ENCODE measurements around the gene MS4A18. TPM values are rescaled to one million over a fixed set of nuclear protein-coding genes. Genes with fewer than 3 reads are reported as not detected.
A peak's percentile ranks its signal among the peaks of the same experiment; 100 is the strongest.

MS4A18 gene
- total RNA-seq, 1 donor from 2014 or later = not detected

DNA sequence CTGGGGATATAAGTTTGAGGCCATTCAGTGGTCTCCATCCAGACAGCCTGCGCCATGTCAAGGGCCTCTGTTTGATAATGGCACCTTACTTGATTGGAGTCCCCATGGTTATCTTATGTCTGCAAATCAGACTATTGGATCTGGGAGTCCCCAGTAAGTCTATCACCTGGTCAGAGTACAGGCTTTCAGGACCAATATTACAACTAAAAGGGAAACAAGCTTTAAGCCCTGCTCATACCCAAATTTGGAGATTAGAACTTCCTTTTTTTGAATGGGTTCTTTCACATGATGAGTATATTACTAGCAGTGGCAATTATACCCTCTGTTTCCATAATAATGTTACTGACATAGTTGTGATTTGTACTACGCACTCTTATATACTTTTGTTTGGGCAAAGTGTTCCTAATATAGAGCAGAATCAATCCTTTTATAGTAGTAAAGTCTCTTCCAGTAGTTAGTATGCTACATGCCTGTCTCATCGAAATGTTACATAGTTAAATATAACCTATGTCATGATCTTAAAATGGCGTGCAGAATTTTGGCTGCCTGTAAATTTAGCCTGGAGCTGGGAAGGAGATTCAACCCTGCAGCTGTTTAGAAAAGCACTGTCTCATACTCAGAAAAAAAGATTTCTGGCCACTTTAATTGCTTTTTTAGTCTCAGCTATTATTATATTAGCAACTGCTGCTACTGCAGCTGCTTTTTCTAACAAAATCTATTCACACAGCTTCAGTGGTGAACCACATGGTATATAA lies 37.1 kb downstream of the MS4A18 start:
- Mint-ChIP-seq H3K27me3 (ENCODE audit: low read depth) (peaks cover 55% of the 10 kb centered on the region), H3K4me3 (ENCODE audit: unreplicated experiment) (no peak overlapping the region), H3K9me3 (ENCODE audit: low read depth) (no peaks in the 10 kb centered on the region), H3K36me3 (ENCODE audit: low read depth) (no peaks in the 10 kb centered on the region), H3K4me1 (ENCODE audit: low read depth) (no peaks in the 10 kb centered on the region), H3K27ac (ENCODE audit: unreplicated experiment) (no peak overlapping the region)
- TF ChIP-seq, protein P1, sequence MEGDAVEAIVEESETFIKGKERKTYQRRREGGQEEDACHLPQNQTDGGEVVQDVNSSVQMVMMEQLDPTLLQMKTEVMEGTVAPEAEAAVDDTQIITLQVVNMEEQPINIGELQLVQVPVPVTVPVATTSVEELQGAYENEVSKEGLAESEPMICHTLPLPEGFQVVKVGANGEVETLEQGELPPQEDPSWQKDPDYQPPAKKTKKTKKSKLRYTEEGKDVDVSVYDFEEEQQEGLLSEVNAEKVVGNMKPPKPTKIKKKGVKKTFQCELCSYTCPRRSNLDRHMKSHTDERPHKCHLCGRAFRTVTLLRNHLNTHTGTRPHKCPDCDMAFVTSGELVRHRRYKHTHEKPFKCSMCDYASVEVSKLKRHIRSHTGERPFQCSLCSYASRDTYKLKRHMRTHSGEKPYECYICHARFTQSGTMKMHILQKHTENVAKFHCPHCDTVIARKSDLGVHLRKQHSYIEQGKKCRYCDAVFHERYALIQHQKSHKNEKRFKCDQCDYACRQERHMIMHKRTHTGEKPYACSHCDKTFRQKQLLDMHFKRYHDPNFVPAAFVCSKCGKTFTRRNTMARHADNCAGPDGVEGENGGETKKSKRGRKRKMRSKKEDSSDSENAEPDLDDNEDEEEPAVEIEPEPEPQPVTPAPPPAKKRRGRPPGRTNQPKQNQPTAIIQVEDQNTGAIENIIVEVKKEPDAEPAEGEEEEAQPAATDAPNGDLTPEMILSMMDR (IDR thresholded peaks at IDR 0.05) = no peak
- DNase-seq (ENCODE audit: low spot score) = no peak

DNA sequence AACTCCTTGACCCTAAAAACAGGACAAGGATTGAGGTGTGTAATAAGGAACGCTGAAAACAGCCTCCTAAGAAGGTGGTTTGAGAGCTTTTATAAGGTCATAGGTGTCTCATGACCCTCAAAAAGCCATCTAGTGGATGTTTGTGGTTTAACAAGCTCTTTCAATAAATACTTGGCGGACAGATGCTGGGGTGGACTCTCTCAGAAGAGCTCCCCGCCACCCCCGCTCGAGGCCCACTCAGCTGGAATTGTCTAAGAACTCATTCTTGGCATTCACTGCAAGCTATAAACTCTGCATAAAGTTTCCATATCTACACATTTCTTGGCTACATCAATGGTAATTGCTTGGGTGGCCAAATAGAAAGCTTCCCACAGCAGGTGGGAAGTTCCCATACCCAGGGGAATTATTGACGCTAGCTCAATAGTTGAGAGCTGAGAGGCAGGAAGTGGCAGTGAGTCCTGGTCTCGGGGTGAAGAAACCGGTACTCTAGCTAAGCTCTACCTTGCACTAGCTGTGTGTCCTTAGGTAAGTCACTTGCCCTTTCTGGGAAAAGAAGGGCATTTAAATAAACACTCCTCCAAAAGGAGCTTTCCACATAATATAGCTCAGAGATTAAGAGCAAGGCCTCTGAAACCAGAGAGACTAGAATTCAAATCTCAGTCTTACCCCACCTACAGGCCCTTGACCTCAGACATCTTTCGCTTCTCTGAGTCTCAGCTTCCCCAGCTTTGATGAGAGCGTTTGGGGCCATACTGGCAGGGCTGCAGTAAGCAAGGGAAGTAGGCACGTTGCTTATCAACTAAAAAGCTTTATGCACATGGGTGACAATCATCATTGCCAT lies 38.6 kb downstream of the MS4A18 start:
- Mint-ChIP-seq H3K36me3 (ENCODE audit: low read depth) (no peaks in the 10 kb centered on the region), H3K27me3 (ENCODE audit: low read depth) (peaks cover 51% of the 10 kb centered on the region), H3K27ac (ENCODE audit: unreplicated experiment) (no peak overlapping the region), H3K4me1 (ENCODE audit: low read depth) (no peaks in the 10 kb centered on the region), H3K9me3 (ENCODE audit: low read depth) (no peaks in the 10 kb centered on the region), H3K4me3 (ENCODE audit: unreplicated experiment) (no peak overlapping the region)
- TF ChIP-seq, protein P1 (IDR thresholded peaks at IDR 0.05) = peak; percentile 46
- no peak for DNase-seq (ENCODE audit: low spot score)

DNA sequence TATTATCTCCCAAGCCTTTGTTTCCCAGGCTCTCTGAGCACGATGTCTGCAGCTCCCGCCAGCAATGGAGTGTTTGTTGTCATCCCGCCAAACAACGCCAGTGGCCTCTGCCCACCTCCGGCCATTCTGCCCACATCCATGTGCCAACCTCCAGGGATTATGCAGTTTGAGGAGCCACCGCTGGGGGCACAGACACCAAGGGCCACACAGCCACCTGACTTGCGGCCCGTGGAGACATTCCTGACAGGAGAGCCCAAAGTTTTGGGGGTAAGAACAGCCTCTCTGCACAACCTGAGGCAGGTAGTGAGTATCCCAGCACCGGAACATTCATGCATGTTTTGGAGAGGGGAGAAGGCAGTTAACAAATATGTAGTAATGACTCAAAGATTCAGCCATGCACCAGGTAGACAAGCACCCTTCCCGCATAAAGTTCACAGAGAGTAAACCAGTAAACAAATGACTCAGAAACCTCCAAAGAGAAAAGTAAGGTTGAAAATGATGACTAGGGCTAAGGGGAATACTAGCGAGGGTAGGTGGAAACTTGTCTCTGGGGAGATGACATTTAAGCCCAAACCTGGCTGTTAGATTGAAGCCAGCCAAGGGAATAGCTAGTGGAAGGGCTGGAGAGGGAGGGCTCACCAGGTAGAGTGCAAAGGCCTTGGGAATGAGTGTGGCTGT lies 39.3 kb downstream of the MS4A18 start:
- Mint-ChIP-seq H3K27ac (ENCODE audit: unreplicated experiment) (no peak overlapping the region), H3K4me1 (ENCODE audit: low read depth) (no peaks in the 10 kb centered on the region), H3K4me3 (ENCODE audit: unreplicated experiment) (no peak overlapping the region), H3K36me3 (ENCODE audit: low read depth) (no peaks in the 10 kb centered on the region), H3K9me3 (ENCODE audit: low read depth) (no peaks in the 10 kb centered on the region), H3K27me3 (ENCODE audit: low read depth) (peaks cover 51% of the 10 kb centered on the region)
- DNase-seq (ENCODE audit: low spot score) = no peak
- TF ChIP-seq, protein P1 (IDR thresholded peaks at IDR 0.05) = no peak

DNA sequence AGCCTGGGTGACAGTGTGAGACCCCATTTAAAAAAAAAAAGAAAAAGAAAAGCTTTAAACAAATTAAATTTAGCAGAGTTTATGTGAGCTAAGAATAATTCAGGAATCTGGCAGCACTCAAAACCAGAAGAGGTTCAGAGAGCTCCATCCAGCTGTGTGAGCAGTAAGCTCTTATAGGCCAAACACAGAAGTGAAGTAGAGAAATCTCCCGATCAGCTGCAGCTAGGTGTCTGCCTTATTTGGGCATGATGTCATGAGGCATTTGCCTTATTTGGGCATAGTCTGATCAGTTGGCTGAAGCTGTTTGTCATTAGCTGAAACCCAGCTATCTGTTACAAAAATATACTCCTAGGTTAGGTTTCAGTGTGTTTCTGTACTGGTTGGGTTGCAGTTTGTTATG lies 40.4 kb downstream of the MS4A18 start:
- Mint-ChIP-seq H3K36me3 (ENCODE audit: low read depth) (no peaks in the 10 kb centered on the region), H3K27ac (ENCODE audit: unreplicated experiment) (no peak overlapping the region), H3K4me1 (ENCODE audit: low read depth) (no peaks in the 10 kb centered on the region), H3K9me3 (ENCODE audit: low read depth) (no peaks in the 10 kb centered on the region), H3K4me3 (ENCODE audit: unreplicated experiment) (no peak overlapping the region), H3K27me3 (ENCODE audit: low read depth) (peaks cover 44% of the 10 kb centered on the region)
- DNase-seq (ENCODE audit: low spot score) = no peak
- TF ChIP-seq, protein P1 (IDR thresholded peaks at IDR 0.05) = no peak

DNA sequence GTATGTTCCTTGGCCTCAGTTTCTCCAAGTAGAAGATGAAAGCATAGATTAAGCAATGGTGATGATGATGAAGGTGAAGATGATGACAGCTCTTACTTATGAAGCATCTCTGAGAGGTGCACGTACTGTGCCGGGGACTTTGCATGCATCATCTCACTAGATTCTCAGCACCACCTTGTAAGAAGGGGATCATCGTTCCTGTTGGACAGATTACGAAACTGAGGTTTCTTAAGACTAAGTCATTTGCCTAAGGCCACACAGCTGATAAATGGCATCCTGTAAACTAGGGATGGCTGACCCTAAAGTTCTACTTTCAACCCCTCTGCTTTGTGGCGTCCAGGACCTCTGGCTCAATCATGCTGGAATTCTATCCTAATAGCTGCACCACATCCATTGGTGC lies 40.8 kb downstream of the MS4A18 start:
- H3K27me3 Mint-ChIP-seq (ENCODE audit: low read depth) = peaks cover 39% of the 10 kb centered on the region

More for the DNA sequence above, 40.8 kb downstream of the MS4A18 start:
- H3K9me3 Mint-ChIP-seq (ENCODE audit: low read depth) = no peaks in the 10 kb centered on the region
- no peaks in the 10 kb centered on the region for H3K4me1 Mint-ChIP-seq (ENCODE audit: low read depth)
- TF ChIP-seq, protein P1 (IDR thresholded peaks at IDR 0.05) = no peak
- H3K4me3 Mint-ChIP-seq (ENCODE audit: unreplicated experiment) = no peak overlapping the region
- no peaks in the 10 kb centered on the region for H3K36me3 Mint-ChIP-seq (ENCODE audit: low read depth)
- H3K27ac Mint-ChIP-seq (ENCODE audit: unreplicated experiment) = no peak overlapping the region
- no peak for DNase-seq (ENCODE audit: low spot score)
